Measurements from ENCODE around the gene LPO. TPM values are rescaled to one million over a fixed set of nuclear protein-coding genes. Genes with fewer than 3 reads are reported as not detected.

Gene LPO
- total RNA-seq, 2 experiments from 2014 or later: not detected

DNA sequence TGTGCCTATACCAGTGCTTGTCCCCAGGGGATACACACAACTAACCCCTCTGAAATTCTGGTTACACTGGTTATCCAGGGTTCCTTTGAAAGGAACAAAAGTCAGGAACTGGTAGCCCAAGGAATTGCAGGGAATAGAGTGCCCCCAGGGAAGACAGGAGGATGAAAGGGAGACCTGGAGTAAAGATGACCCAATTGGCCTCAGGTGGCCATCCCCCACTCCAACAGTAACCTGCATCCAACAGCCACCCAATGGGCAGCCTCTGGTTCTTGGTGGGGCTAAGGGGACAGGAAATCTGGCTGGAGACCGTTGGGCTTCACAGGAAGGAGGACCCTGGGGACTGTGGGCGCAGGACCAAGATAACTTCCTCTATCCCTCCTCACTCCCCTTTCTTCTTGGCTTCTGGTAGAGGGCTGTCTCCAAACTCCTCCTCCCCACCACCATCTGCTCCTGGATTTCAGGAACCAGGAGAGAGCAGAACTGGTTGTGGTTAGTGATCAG, 43.2 kb downstream of the LPO start:
- Mint-ChIP-seq H3K4me1 (ENCODE audit: low read depth) (peaks cover 6% of the 10 kb centered on the region), H3K27ac (no peak overlapping the region), H3K9me3 (ENCODE audit: insufficient read depth) (no peaks in the 10 kb centered on the region), H3K36me3 (ENCODE audit: low read depth) (no peaks in the 10 kb centered on the region), H3K4me3 (no peak overlapping the region), H3K27me3 (ENCODE audit: low read depth) (peaks cover 10% of the 10 kb centered on the region)
- ATAC-seq (no peak), DNase-seq (no peak)
- ChIA-PET POLR2A (interaction anchor here (0.7 kb wide), 1 partner anchor 104 kb away, joined by 6 read pairs; no protein-coding TSS in a partner anchor), CTCF (interaction anchor here (1.2 kb wide), 1 partner anchor 32 kb away, joined by 4 read pairs; no protein-coding TSS in a partner anchor)

DNA sequence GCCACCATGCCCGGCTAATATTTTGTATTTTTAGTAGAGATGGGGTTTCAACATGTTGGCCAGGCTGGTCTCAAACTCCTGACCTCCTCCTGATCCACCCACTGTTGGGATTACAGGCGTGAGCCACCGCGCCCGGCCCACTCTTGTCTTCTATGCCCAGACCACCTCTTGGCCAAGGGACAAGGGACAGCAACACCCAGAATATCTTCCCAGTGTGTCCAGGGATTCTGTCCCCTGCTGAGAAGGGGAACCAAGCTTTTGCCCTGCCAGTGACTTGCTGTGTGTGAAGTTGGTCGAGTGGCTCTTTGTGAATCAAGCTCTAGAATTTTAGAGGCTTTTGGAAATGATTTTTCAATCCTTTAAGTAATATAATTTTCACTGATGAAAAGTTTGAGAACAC, 44.1 kb downstream of the LPO start:
- no peaks in the 10 kb centered on the region for H3K9me3 Mint-ChIP-seq (ENCODE audit: insufficient read depth)
- H3K36me3 Mint-ChIP-seq (ENCODE audit: low read depth): no peaks in the 10 kb centered on the region
- H3K27me3 Mint-ChIP-seq (ENCODE audit: low read depth): peaks cover 10% of the 10 kb centered on the region
- ChIA-PET CTCF (interaction anchor here (1.2 kb wide), 1 partner anchor 32 kb away, joined by 4 read pairs; no protein-coding TSS in a partner anchor), POLR2A (no interaction called here)
- no peak overlapping the region for H3K4me3 Mint-ChIP-seq
- ATAC-seq: no peak
- peaks cover 6% of the 10 kb centered on the region for H3K4me1 Mint-ChIP-seq (ENCODE audit: low read depth)
- no peak for DNase-seq
- H3K27ac Mint-ChIP-seq: no peak overlapping the region

DNA sequence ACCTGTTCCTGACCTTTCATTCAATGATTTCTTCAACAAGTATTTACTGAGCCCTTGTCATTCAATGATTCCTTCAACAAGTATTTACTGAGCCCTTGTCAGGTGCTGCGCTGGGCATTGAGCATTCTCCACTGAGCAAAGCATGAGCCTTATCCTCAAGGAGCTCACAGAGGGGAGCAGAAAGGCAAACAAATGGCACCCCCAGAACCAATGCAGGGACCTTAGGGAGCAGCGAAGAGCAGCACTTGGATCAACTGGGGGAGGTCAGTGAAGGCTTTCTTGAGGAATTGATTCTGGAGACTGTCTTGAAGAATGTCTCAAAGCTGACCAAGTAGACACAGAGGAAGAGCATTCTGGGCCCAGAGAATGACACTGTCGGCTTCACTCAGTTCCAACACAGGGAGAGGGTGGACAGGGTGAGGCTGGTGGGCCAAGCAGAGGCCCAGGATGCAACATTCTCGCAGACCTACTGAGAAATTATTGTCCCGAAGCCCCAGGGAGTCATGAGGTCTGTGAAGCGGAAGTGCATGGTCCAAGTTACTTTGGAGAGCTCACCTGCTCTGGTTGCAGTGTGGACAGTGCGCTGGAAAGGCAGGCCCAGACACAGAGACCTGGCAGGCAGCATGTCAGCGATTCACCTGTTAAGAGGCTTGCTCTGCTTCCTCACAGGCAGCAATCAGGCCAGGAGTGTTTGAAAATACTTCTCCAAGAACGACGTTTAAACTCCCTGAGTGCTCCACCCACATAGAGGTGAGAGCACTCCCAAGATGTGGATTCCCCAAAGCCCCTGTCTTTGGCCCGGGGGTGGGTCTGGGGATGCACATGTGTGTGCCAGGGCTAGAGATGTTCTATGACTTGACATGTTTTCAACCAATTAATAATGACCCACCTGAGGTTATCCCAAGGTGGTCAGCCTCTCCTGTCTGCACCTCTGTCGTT, 45.6 kb downstream of the LPO start:
- Mint-ChIP-seq H3K9me3 (ENCODE audit: insufficient read depth) (no peaks in the 10 kb centered on the region), H3K27me3 (ENCODE audit: low read depth) (peaks cover 8% of the 10 kb centered on the region), H3K4me3 (no peak overlapping the region), H3K27ac (no peak overlapping the region), H3K36me3 (ENCODE audit: low read depth) (no peaks in the 10 kb centered on the region), H3K4me1 (ENCODE audit: low read depth) (peaks cover 6% of the 10 kb centered on the region)
- ATAC-seq (no peak), DNase-seq (no peak)
- POLR2A ChIA-PET: interaction anchor here (1.2 kb wide), 1 partner anchor 348 kb away, joined by 3 read pairs; no protein-coding TSS in a partner anchor
- CTCF ChIA-PET: interaction anchor here (1.4 kb wide), 1 partner anchor 20 kb away, joined by 3 read pairs; no protein-coding TSS in a partner anchor

DNA sequence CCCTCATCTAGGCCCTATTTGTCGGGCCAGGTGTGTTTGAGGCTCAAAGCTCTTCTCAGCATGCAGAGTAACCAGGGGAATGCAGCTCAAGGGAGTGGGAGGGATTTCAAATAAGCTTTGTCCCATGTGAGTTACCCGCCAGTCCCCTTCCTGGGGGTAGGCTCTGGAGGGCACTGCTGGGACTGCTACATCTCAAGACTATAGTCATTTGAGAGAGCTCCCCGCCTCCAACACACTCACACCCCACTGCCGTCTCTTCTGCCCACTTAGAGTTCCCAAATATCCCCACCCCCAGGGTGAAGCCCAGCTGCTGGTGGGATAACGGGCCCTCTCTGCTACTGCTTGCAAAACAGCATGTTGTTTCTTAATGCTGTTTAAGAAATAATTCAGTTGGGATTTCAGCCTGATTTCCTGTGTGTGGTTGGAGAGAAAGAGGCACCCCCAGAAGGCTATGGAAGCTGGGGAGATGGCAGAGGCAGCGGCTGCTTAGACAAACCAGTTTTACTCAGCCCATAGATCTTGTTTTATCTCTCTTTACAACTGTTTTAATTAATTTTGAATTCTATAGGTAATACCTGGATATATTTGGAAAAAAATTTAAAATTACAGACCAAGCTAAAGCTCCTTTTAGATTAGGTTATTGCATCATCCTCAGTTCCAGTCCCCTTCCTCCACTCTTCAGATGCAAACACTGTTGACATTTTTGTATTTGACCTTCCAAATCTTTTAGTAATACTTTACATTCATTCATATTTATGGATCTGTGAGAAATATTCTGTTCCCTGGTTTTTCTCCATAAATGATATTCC, 46.4 kb downstream of the LPO start:
- Mint-ChIP-seq H3K4me3 (no peak overlapping the region), H3K27me3 (ENCODE audit: low read depth) (peaks cover 4% of the 10 kb centered on the region), H3K9me3 (ENCODE audit: insufficient read depth) (no peaks in the 10 kb centered on the region), H3K27ac (no peak overlapping the region), H3K36me3 (ENCODE audit: low read depth) (no peaks in the 10 kb centered on the region), H3K4me1 (ENCODE audit: low read depth) (peaks cover 2% of the 10 kb centered on the region)
- peak; percentile 11 for DNase-seq
- CTCF ChIA-PET: interaction anchor here (1.4 kb wide), 1 partner anchor 19 kb away, joined by 3 read pairs; no protein-coding TSS in a partner anchor
- ATAC-seq: no peak
- POLR2A ChIA-PET: interaction anchor here (1.2 kb wide), 1 partner anchor 347 kb away, joined by 3 read pairs; no protein-coding TSS in a partner anchor

DNA sequence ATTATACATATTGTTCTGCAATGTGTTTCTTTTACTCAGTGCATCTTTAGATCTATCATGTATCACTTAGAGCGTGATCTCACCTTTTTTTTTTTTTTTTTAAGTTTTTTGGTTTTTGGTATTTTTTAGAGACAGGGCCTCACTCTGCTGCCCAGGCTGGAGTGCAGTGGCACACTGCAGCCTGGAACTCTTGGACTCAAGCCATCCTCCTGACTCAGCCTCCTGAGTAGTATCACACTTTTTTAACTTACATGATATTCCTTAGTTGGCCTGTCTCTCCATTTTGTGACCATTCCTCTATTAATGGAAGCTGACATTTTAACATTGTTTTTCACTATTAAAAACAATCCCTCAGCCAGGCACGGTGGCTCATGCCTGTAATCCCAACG, 47.0 kb downstream of the LPO start:
- Mint-ChIP-seq H3K27ac (no peak overlapping the region), H3K4me1 (ENCODE audit: low read depth) (no peaks in the 10 kb centered on the region), H3K4me3 (no peak overlapping the region), H3K27me3 (ENCODE audit: low read depth) (peaks cover 7% of the 10 kb centered on the region), H3K9me3 (ENCODE audit: insufficient read depth) (no peaks in the 10 kb centered on the region), H3K36me3 (ENCODE audit: low read depth) (no peaks in the 10 kb centered on the region)
- ATAC-seq (no peak), DNase-seq (no peak)
- ChIA-PET POLR2A (no interaction called here), CTCF (no interaction called here)

DNA sequence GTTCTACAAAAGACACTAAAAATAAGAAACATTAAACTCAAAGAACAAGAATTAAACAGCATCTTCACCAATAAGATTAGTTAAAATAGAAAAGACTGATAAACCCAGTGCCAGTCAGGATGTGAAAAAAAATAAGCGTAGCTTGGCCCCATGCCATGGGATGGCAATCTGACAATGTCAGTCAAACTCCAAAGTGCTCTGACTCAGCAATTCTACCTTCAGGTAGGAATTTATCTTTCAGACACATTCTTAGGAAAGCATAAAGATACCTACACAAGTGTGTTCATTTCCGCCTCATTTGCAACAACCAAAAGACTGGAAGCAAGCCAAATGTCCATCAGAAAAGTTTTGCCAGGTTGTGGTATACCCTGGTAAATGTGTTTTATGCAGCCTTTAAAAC, 51.5 kb downstream of the LPO start:
- POLR2A ChIA-PET: no interaction called here
- Mint-ChIP-seq H3K36me3 (ENCODE audit: low read depth) (no peaks in the 10 kb centered on the region), H3K4me3 (no peak overlapping the region), H3K27me3 (ENCODE audit: low read depth) (peaks cover 20% of the 10 kb centered on the region), H3K4me1 (ENCODE audit: low read depth) (no peaks in the 10 kb centered on the region), H3K9me3 (ENCODE audit: insufficient read depth) (no peaks in the 10 kb centered on the region), H3K27ac (no peak overlapping the region)
- ATAC-seq: no peak
- no peak for DNase-seq
- CTCF ChIA-PET: no interaction called here

DNA sequence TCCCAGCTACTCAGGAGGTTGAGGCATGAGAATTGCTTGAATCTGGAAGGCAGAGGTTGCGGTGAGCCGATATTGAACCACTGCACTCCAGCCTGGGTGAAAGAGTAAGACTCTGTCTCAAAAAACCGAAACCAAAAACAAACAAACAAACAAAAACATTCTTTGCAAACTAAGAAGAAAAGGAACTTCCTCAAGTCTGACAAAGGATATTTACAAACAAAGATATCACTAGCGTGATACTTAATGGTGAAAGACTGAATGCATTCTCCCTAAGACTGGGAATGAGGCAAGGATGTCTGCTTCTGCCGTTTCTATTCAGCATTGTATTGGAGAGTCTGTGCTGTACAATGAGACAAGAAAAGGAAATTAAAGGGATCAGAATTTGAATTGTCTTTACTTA, 52.9 kb downstream of the LPO start:
- no peak overlapping the region for H3K27ac Mint-ChIP-seq
- H3K27me3 Mint-ChIP-seq (ENCODE audit: low read depth): peaks cover 23% of the 10 kb centered on the region
- H3K36me3 Mint-ChIP-seq (ENCODE audit: low read depth): no peaks in the 10 kb centered on the region
- ChIA-PET POLR2A (interaction anchor here (1.3 kb wide), 1 partner anchor 53 kb away, joined by 3 read pairs; no protein-coding TSS in a partner anchor), CTCF (interaction anchor here (2.1 kb wide), 1 partner anchor 13 kb away, joined by 7 read pairs; no protein-coding TSS in a partner anchor)
- DNase-seq: no peak
- no peak overlapping the region for H3K4me3 Mint-ChIP-seq
- no peak for ATAC-seq
- no peaks in the 10 kb centered on the region for H3K9me3 Mint-ChIP-seq (ENCODE audit: insufficient read depth)
- H3K4me1 Mint-ChIP-seq (ENCODE audit: low read depth): no peaks in the 10 kb centered on the region

DNA sequence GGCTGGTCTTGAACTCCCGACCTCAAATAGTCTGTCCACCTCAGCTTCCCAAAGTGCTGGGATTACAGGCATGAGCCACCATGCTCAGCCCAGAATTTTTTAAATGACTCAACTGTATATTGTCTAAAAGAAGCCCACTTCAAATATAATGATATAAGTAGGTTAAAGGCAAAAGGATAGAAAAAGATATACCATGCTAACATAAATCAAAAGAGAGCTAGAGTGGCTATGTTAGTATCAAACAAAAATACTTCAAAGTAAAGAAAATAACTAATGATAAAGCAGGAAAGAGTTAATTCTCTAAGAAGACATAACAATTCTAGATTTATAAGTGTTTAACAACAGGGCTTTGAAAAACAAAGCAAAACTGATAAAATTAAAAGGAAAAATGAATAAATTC, 55.6 kb downstream of the LPO start:
- no peak for DNase-seq
- POLR2A ChIA-PET: no interaction called here
- Mint-ChIP-seq H3K27ac (no peak overlapping the region), H3K36me3 (ENCODE audit: low read depth) (no peaks in the 10 kb centered on the region), H3K4me1 (ENCODE audit: low read depth) (no peaks in the 10 kb centered on the region), H3K9me3 (ENCODE audit: insufficient read depth) (no peaks in the 10 kb centered on the region), H3K4me3 (no peak overlapping the region), H3K27me3 (ENCODE audit: low read depth) (peaks cover 33% of the 10 kb centered on the region)
- ATAC-seq: no peak
- CTCF ChIA-PET: interaction anchor here (0.7 to 1.3 kb wide), 3 partner anchors 10 to 51 kb away, joined by 3 to 5 read pairs (median 3); no protein-coding TSS in a partner anchor

DNA sequence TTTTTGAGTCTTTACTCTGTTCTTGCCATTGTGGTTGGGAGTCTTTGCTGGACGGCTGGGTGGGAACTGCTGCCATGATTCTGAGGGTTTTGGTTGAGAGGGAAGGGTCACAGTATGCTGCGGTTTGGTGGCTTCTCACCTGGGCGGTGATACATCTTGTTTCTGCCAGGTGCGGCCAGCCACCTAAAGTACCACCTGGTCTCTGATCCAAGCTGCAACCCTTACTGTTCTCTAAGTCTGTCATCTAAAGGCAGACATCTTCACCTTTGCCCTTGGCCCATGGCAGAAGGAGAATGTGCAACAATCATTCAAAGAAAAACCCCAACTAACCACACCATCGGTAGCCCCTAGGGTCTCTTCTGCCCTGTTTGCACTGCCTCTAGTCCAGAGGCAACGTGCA, 62.0 kb downstream of the LPO start:
- H3K27me3 Mint-ChIP-seq (ENCODE audit: low read depth): peaks cover 19% of the 10 kb centered on the region
- H3K9me3 Mint-ChIP-seq (ENCODE audit: insufficient read depth): no peaks in the 10 kb centered on the region
- DNase-seq (peak; percentile 9), ATAC-seq (no peak)
- H3K4me1 Mint-ChIP-seq (ENCODE audit: low read depth): peaks cover 3% of the 10 kb centered on the region
- POLR2A ChIA-PET: interaction anchor here (1.0 kb wide), 1 partner anchor 52 kb away, joined by 3 read pairs; the partner anchor contains the start of gene SUPT4H1
- CTCF ChIA-PET: interaction anchor here (1.2 to 1.4 kb wide), 2 partner anchors 15 to 17 kb away, joined by 5 to 6 read pairs; no protein-coding TSS in a partner anchor
- no peak overlapping the region for H3K27ac Mint-ChIP-seq
- H3K36me3 Mint-ChIP-seq (ENCODE audit: low read depth): no peaks in the 10 kb centered on the region
- H3K4me3 Mint-ChIP-seq: no peak overlapping the region

DNA sequence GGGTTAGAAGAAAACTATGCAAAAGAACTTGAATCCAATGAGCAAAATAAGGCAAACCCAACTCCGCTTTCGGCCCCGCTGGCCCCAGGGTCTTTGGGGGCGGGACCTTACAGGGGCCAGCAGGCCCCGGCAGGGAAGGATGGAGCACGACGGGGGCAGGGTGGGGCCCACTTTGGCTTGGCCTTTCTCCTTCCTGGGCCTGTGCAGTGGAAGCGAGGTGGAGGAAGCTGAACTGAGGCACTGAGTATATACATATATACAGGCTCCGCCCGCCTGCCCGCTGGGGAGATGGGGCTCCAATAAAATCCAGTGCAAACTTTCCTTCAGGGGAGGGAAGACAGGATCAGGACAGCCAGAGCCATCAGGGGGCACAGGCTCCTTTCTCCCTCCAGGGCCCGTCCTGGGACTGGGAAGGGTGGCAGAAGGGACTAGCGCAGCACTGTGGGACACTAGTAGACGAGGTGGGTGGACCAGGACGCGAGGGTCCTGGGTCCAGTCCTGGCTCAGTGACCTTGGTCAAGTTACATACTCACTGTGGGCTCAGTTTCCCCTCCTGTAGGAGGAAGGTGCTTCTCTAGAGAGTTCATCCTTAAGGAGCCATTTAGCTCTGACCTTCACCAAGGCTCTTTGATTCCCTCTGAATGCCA, 63.2 kb downstream of the LPO start:
- Mint-ChIP-seq H3K4me3 (no peak overlapping the region), H3K27ac (no peak overlapping the region), H3K9me3 (ENCODE audit: insufficient read depth) (no peaks in the 10 kb centered on the region), H3K36me3 (ENCODE audit: low read depth) (no peaks in the 10 kb centered on the region), H3K27me3 (ENCODE audit: low read depth) (peaks cover 14% of the 10 kb centered on the region), H3K4me1 (ENCODE audit: low read depth) (peaks cover 3% of the 10 kb centered on the region)
- ChIA-PET POLR2A (interaction anchor here (0.6 to 1.5 kb wide), 4 partner anchors 16 to 50 kb away, joined by 3 read pairs; partner anchors contain the start of gene SUPT4H1), CTCF (interaction anchor here (1.3 to 1.6 kb wide), 3 partner anchors 16 to 146 kb away, joined by 3 to 7 read pairs (median 4); partner anchors contain the start of gene RNF43)
- ATAC-seq: no peak
- peak; percentile 18 for DNase-seq
